GM18858 (cell line): ENCODE results near the gene ABHD4.
"Not testable (repeated sequence)": the region's sequence is repeated elsewhere in the genome, so short reads cannot be mapped to it uniquely, and the experiment has no call there.

Experiments used
- ATAC-seq: cut with Tn5 transposase; IDR thresholded peaks from one replicate; pipeline ENCODE4 v1.9.1; 2021; ENCODE audit not compliant: unreplicated experiment

Gene ABHD4, protein sequence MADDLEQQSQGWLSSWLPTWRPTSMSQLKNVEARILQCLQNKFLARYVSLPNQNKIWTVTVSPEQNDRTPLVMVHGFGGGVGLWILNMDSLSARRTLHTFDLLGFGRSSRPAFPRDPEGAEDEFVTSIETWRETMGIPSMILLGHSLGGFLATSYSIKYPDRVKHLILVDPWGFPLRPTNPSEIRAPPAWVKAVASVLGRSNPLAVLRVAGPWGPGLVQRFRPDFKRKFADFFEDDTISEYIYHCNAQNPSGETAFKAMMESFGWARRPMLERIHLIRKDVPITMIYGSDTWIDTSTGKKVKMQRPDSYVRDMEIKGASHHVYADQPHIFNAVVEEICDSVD

GRCh38 chr14:22598099-22598895 is at the start of gene ABHD4:
Gene ABHD4, plus strand, starts transcription at chr14:22598300. Its CDS starts 7 bp downstream, at chr14:22598307.
- ATAC-seq: peak; percentile 62

DNA sequence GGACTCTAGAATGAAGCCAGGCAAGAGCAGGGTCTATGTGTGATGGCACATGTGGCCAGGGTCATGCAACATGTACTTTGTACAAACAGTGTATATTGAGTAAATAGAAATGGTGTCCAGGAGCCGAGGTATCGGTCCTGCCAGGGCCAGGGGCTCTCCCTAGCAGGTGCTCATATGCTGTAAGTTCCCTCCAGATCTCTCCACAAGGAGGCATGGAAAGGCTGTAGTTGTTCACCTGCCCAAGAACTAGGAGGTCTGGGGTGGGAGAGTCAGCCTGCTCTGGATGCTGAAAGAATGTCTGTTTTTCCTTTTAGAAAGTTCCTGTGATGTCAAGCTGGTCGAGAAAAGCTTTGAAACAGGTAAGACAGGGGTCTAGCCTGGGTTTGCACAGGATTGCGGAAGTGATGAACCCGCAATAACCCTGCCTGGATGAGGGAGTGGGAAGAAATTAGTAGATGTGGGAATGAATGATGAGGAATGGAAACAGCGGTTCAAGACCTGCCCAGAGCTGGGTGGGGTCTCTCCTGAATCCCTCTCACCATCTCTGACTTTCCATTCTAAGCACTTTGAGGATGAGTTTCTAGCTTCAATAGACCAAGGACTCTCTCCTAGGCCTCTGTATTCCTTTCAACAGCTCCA is 48.7 kb upstream of the ABHD4 start:
- ATAC-seq: no peak

DNA sequence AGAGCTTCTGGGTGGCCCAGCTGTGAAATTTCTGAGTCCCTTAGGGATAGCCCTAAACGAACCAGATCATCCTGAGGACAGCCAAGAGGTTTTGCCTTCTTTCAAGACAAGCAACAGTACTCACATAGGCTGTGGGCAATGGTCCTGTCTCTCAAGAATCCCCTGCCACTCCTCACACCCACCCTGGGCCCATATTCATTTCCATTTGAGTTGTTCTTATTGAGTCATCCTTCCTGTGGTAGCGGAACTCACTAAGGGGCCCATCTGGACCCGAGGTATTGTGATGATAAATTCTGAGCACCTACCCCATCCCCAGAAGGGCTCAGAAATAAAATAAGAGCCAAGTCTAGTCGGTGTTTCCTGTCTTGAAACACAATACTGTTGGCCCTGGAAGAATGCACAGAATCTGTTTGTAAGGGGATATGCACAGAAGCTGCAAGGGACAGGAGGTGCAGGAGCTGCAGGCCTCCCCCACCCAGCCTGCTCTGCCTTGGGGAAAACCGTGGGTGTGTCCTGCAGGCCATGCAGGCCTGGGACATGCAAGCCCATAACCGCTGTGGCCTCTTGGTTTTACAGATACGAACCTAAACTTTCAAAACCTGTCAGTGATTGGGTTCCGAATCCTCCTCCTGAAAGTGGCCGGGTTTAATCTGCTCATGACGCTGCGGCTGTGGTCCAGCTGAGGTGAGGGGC is 48.0 kb upstream of the ABHD4 start:
- ATAC-seq: peak; percentile 54

DNA sequence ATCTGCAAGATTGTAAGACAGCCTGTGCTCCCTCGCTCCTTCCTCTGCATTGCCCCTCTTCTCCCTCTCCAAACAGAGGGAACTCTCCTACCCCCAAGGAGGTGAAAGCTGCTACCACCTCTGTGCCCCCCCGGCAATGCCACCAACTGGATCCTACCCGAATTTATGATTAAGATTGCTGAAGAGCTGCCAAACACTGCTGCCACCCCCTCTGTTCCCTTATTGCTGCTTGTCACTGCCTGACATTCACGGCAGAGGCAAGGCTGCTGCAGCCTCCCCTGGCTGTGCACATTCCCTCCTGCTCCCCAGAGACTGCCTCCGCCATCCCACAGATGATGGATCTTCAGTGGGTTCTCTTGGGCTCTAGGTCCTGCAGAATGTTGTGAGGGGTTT is 46.5 kb upstream of the ABHD4 start:
- ATAC-seq: no peak

- no peak for ATAC-seq
Measured at GRCh38 chr14:22552001-22552826, 45.9 kb upstream of the ABHD4 start.

- ATAC-seq: no peak
Measured at GRCh38 chr14:22552827-22553076, 45.3 kb upstream of the ABHD4 start.

DNA sequence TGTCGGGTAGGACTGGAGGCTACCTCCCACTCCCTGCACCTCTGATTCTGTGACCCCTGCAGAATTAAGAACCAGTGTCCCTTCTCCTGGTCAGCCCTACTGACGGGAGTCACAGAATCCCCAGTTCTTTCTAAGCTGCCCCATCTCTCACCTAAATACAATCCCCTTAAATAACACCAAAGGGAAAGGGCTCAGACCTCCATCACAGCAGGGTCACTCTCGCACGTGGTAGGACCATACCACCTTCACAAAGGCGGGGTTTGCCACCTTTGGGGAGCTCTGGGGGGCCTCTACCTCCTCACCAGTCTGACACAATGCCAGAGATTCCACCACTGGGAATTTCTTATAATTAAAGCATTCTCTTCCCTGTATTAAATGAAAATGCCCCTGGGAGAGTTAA is 44.7 kb upstream of the ABHD4 start:
- no peak for ATAC-seq

DNA sequence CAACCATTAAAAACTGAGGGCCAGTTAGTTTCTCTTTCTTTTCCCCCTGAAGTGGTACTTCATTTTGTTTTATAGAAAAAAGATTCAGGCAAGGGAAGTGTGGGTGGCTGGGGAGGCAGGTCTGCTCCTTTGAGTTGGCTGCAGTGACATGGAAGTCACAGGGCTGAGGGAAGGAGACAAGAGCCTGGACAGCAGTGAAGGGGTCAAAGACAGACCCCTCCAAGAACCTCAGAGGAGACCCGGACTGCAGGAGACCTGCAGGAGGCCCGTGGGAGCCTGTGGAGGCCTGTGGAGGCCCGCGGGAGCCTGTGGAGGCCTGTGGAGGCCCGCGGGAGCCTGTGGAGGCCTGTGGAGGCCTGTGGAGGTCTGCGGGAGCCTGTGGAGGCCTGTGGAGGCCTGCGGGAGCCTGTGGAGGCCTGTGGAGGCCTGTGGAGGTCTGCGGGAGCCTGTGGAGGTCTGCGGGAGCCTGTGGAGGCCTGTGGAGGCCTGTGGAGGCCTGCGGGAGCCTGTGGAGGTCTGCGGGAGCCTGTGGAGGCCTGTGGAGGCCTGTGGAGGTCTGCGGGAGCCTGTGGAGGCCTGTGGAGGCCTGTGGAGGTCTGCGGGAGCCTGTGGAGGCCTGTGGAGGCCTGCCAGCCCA is 44.1 kb upstream of the ABHD4 start:
- not testable (repeated sequence) for ATAC-seq

DNA sequence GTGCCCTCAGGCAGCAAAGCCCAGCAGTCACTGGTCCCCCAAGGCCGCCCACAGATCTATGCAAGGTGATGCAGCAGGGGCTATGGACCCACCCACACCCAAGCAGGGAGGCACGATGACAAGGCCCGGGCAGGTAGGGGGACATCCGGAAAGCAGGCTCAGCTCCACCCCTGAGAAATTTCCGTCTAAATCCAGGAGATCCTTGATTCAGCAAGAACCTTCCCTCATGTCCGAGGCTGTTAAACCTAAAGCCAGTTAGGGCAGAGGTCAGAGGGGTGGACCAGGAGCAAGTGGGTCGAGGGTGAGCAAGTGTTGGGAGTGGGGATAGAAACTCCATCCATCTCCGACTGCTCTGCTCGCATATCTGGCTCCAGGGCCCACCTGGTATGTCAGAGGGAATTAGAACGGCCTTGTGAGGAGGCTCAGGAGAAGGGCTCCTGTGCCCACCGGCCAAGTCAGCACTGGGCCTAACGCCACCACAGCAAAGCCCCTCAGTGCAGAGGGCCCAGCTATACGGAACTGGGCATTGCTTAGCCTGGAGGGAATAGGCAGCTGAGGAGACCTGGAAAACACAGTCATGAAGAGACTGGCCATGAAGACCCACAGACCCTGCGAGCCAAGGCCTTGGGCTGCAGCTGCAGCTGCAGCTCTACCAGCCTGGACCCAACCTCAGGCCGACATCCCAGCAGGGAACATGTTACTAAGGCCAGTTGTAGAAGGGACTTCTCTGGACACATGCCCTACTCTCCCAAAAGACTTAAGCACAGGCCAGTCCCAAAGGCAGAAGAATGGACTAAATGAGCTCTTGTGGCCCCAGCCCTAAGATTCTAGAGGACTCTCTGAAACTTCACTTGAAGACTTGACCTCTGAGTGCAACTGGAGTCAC is 43.4 kb upstream of the ABHD4 start:
- ATAC-seq: no peak

- ATAC-seq: peak; percentile 8
Measured at GRCh38 chr14:22555384-22556011, 42.6 kb upstream of the ABHD4 start.

- peak; percentile 61 for ATAC-seq
Measured at GRCh38 chr14:22556021-22556989, 41.8 kb upstream of the ABHD4 start.

DNA sequence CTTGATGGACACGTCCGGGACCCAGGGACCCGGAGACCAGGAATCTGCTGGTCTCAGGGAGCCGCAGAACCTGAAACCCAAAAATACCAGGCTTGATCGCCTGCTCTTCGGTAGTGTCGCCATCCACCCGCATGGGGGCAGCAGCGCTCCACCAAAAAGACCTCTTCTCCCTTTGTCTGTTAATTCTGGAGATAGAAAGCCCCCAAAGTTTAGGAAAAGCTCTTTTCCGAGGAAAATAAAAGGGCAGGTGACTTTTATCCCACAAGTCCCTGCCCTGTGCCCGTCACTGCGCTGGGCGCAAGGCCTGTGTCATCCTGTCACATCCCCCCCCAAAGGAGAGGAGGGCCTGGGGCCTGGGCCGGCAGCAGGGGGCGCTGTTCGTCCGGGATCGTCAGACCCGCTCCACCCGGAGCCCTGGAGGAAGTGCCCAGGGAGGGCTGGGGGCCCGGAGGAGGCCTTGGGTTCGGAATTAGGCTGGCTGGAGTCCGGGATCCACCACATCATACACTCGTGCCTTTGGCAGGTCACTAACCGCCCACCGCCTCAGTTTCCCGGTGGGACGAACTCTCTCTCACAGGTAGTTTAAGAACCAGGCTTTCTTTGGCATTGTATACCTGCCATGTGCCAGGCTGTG is 41.0 kb upstream of the ABHD4 start:
- no peak for ATAC-seq

- no peak for ATAC-seq
Measured at GRCh38 chr14:22557846-22558220, 40.3 kb upstream of the ABHD4 start.

DNA sequence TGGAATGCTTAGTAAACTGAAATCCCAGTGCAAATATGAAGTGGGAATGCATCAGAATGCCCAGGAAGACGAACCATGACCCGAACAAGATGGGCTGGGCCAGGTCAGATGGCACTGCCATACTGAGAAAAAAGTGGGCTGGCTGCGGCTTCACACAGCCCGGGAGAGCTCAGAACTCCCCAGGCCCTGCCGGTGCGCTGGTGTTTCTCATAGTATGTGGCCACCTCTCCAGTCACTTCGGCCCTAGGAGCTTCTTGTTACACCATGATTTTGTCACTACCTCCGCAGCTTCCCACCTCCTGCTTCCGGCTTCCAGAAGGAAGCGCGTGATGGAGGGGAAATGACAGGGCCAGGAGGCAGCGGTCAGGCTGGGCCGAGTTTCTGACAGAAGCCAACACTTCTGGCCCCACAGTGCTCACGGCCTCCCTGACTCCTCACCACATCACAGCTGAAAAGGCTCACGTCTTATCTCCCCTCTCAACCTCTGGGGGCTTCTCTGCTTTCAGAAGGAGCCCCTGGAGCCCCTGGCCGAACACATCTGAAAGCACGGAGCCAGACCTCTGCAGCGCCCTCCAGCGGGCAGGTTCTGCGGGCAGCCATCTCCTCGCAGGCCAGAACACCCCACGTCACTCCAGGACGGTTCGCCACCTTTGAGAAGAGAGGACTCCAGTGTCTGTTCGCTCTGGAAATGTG is 39.7 kb upstream of the ABHD4 start:
- no peak for ATAC-seq

DNA sequence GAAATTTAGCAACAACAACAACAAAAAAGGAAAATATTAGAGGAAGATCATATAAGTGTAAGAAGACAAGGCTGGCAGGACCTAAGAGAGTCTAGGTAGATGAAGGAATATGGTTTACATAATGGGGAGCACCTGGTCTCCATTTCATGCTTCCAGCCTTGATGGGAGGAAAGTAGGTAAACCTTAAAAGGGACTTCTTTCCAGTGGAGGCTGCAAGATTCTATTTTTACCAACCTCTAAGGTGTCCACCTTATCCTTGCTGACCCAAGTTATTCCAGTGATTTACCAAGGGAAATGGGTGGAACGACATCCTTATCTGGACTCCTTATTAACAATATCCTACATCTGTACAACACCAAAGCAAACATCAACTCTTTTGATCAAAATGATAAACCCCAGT is 39.1 kb upstream of the ABHD4 start:
- no peak for ATAC-seq

DNA sequence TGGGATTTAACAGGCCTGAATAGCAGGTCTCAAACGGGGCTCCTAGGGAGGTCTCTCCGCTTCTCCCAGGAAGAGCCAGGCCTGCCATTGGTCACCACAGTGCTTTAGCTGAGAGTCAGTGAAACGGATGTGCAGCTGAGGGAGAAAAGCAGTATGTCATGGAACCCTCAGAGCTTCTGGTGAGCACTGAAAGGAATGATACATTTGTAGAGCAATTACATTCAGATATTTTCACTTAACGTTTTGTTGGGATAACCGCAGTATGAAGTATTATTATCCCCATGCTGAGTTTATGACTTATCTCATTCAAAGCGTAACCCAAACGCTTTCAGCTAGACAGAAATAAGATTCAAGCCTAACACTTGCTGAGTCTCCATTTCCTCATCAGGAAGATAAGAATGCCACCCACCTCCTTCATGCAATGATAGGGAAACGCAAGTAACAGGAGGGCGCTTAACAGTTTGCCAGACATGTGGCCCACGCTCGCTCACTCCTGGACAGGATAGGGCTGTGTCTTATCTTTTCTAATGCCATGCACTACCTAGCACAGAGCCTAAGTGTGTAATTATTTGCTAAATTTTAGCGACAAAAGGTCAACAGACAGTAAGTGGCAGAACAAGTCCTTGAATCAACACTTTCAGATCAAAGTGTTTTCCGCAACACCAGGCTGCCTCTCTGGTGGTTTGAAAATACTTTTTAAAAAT is 37.3 kb upstream of the ABHD4 start:
- no peak for ATAC-seq
